GM19468 (cell line): Measurements from ENCODE around the gene GABRR3.

Experiments used
- ATAC-seq: cut with Tn5 transposase; IDR thresholded peaks from one replicate; pipeline ENCODE4 v1.9.1; 2021; ENCODE audit warnings: mild to moderate bottlenecking, moderate library complexity, moderate number of reproducible peaks; ENCODE audit not compliant: unreplicated experiment; ENCODE audit errors: extremely low read depth

Gene GABRR3

DNA sequence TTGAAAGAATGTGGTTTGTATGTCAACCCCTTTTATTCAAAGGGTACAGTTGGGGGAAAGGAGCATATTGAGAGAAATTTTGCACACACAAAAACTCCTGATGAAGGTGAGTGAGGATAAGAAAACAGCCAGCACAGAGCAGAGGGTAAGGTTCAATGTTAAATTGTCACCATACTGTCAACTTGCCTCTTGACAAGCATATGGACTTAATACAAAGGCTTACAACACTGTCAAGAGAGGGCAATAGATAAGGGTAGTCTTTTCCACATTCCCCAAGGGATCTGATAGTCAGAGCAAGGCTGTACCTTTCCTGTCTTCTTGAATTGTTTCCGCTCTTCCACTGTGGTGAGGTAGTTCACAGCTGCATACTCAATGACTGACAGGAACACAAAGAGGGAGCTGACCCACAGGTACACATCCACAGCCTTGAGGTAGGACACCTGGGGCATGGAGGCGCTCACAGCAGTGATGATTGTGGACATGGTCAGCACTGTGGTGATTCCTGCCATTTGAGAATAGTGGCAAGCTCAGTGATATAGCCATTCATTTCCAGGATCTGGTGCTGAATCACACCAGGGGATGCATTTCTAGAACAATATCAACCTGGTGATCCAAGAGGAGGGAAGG lies 42.5 kb downstream of the GABRR3 start:
- no peak for ATAC-seq

DNA sequence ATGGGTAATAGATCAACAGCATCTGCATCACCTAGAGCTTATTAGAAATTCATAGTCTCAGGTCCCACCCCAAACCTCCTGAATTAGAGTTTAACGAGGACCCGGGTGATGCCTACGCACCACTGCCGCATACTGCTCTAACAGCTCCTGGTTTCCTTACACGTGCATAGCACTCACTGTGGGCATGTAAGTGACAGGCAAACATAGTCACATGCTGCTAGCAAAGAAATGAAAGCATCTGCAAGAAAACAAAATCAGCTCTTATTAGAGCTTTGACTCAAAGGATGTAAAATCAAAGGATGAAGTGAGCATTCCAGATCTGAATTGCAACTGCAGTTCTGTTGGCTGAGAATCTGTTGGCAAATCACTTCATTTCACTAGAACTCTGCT lies 43.8 kb downstream of the GABRR3 start:
- ATAC-seq: no peak

DNA sequence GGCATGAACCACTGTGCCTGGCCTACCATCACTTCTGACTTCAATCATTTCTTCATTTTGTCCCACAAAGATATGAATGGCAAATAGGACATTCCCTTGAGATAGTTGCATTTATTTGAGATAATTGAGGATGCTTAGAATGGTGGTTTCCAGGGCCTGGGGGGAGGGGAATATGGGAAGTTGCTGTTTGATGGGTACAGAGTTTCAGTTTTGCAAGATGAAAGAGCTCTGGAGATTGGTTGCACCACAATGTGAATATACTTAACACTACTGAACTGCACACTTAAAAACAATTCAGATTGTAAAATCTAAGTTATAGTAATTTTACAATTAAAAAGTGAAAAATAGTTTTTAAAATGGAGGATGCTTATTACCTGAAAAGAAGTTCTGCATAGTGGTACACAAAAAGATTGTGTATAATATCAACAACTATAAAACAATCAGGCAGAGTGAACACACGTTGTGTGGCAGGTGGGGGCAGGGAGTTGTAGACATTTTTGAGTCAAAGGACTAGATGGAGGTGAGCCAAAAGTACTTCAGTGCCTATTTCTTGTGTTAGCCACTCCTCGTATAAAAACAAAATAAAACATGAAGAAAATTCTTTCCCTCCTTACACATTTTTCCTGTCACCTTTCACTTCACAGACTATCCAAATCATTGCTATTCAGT lies 44.4 kb downstream of the GABRR3 start:
- ATAC-seq: no peak

DNA sequence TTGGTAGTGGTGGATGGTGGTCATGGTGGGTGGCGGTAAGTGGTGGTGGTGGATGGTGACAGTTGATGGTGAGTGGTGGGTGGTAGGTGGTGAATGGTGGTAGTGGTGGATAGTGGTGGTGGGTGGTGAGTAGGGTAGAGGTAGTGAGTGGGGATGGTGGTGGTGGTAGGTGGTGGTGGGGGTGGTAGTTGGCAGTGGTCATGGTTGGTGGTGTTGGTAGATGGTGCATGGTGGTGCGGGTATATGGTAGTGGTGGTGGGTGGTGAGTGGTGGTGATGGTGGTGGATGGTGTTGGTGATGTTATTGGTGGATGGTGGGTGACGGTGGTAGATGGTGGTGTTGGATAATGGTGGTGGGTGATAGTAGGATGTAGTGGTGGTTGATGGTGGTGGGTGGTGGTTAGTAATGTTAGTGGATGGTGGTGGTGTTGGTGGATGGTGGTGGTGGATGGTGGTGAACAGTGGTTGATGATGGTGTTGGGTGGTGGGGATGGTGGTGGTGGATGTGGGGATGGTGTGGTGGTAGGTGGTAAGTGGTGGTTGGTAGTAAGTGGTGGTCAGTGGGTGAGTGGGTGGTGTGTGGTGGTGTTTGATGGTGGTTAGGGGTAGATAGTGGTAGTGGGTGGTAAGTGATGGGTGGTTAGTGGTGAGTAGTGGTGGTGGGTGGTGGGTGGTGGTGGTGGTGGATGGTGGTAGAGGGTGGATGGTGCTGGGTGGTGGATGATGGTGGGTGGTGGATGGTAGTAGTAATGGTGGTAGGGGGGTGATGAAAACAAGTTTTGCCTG lies 46.1 kb downstream of the GABRR3 start:
- ATAC-seq: no peak

DNA sequence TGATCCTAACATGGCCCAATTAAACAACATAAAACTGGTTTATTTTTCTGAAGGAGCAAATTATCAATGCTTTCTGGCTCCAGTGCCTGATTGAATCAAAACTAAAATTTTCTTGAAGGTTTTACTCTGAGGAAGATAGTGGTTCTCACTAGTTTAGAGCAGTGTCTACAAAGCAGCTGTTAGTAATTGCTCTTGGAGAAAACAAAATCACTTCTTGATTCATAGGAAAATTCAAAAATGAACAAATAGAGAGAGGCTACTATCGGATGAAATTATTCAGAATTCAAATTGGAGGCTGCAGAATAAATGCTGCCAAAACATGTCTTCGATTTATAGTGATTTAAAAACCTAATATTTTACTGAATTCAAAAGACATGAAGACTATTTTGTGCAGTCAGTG lies 47.8 kb downstream of the GABRR3 start:
- no peak for ATAC-seq

DNA sequence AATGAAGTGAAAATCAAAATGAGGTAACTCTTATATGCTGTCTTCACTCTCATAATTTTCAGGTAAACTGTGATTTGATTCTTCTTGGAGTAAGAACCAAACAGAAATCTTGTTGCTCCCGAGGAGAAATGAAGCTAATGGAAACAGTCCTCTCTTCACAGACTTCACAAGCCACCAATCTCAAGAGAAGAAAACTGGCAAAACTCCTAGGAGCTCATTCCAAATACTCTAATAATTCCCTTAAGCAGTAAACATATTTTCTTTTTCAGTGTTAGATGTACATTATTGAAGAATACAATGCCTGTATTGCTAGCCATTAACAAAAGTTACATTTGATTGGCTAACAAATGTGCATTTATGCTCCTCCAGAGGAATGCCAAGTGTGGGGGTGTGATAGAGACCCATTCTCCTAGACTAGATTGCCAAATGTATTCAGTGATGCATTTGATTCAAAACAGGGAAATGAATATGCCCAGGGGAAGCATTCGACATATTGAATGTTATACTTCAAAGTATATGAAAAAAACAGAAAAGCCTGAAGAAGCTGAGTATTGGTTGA lies 51.1 kb downstream of the GABRR3 start:
- ATAC-seq: no peak

DNA sequence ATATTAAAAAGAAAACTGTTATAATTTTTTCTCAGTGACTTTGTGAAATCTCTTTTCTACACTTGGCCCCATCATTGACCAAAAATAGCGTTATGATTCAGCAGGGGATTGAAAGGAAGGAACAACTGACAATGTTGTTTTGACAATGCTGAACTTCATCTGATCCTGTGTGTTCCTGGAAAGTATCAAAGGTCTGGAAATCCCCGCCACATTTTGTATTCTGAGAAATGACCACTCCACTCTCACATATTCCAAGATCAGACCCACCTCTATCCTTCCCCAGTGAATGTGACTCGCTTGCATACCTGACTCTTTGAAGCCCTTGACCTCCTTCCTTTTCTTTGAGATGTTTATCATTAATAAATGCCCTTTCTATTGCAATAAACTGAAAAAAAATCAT lies 53.2 kb downstream of the GABRR3 start:
- no peak for ATAC-seq

DNA sequence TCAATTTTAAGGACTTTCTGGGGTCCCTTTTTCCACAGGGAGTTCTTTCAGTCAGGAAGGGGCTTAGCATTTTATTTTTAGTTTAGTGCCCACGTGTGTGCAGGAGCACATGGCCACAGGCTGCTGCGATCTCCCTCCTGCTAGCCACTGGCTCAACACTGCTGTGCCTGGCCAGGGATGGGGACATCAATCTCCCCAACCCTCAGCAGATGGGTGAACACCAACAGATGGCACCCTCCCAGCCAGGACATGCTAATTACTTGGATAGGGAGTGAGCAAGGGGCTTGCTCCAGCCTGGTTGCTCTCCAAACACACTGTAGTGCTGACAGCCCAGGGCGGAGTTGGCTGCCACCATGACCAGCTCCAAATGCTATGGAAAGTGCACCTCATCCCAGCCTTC lies 55.5 kb downstream of the GABRR3 start:
- no peak for ATAC-seq

DNA sequence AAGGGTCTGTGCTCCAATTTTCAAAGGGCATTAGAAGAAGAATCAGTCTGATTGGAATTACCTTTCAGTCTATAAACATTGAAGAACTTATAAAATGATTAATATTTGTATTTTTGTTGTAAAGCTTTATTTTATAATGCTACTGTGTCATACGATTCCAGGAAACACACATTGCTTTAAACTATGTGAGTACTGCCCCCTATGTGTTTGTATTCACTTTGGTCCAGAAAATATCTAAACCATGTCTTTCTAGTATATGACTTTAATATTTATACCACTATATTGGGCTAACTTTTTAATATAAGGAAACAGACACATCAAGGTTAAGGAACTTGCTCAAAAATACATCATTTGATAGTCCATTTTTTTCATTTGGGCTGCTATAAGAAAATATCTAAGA lies 59.6 kb downstream of the GABRR3 start:
- ATAC-seq: no peak

DNA sequence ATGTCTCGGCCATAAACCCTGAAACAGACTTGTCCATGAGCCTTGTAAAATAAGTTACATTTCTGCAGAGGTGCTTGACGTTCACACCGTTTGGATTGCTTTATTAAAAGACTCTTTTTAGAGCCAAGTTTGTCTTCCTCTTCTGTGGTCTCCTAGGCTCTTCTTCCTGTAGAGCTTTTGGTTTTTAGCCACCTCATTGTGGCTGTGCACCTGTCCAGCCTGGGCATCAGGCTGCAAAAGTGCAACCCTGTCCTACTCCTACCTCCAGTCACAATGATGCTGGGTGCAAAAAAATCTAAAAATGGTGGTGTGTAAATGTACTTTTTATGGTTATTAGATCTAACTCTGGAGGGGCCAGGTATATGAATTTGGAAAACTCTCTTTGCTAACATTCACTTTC lies 60.1 kb downstream of the GABRR3 start:
- ATAC-seq: no peak

DNA sequence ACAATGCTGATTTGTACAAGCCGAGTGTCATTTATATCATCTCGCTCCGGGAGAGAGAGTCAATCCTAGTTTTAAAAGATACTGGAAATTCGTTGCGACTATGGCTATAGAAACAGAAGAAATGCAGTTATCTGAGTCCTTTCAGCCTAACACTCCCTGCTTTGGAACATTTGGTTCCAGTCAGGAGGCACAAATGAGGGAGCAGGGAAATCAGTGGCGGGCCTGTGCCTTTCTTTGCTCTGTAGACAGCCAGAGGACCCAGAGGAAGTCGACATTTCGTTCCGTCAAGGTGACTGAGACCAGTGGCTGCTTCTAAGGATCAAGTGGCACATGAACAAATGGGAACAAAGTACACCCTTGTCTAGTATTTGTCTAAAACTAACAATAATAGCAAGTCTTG lies 62.1 kb downstream of the GABRR3 start:
- ATAC-seq: no peak

DNA sequence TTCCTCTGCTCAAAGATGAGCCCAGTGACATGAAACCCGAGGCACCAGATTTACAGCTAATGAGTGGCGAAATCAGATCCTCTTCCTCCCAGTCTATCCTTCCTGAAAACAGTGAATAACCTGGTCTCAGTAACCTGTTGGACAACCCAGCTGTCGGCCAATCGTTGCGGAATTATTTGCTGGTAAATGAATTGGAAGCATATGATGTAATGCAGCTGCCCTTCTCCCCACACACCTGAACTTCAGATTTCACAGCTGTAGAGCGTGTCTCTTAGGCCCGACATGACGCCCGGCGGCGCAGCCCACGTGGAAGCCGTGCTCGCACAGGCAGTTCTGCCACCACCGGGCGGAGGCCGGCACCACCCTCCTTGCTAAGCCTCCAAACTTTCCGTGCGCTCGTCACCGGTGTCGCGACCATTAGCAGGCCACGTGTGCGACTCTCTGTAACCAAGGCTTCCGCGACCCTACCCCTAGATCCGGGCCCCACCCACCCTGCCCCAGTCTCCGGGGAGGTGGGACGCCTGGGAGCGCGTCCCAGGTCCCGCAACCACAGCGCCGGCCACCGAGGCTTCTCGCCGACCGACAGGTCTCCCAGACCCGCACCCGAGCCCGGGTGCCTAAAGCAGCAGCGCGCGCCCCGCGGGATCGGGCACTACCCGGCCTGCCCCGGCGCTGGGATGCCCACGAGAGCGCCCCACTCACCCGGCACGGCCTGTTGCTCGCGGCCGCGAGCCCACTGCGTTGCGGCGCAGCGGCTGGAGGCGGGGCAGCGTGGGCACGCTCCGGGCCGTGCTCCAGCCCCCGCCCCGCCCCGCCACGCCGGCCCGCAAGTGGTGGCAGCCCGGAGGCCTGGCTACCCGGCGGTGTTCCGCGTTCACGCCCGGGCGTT lies 63.2 kb downstream of the GABRR3 start, which contains the start of gene RIOX2:
RIOX2 (minus strand) TSS at position 753 of the 889 bp plus-strand sequence. CDS start 4,838 bp downstream, outside the sequence.
- ATAC-seq: peak; percentile 94

DNA sequence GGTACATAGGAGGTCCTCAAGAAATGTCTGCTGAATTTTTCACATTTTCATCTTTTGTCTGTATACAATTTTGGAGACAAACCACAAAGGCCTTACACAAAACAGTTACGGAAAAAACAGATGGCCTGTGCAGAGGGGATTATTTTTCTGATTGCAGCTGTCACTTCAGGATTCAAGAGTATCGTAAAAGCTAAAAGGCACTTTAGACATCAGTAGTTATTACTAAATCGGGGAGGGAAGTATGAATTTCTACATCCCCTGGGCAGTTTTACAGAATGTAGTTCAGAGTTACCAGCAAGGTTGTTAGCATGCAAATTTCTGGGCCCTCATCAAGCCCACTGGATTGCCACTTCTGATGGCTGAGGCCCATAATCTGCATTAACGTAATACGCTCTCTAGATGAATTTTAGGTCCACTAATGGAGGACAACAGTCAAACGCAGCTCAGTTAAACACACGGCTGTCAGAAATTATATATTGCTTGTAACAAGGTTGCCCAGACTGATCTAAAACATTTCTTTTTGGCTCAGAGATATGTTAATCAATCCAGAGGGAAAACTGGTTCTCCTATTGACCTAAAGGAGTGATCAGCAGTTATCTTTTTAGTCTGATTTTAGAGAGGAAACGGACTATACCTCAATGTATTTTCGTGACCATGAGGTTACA lies 64.0 kb downstream of the GABRR3 start:
- ATAC-seq: no peak

DNA sequence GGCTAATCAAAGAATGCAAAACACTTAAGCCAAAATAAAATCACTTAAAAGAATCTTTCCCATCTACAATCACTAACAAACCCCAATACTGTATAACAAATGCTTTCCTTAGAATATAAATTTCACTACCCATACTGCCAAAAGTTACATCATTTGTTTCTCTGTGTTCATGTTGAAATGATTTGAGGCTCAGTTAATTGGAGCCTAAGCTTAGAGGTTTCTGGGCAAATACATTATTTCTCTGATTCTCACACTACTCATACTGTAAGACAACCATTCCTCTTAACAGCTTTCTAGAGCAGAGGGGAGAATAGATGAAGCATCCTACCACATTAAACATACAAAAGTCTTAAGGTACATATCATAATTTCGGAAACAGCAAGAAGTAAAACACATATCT lies 65.0 kb downstream of the GABRR3 start:
- ATAC-seq: no peak

DNA sequence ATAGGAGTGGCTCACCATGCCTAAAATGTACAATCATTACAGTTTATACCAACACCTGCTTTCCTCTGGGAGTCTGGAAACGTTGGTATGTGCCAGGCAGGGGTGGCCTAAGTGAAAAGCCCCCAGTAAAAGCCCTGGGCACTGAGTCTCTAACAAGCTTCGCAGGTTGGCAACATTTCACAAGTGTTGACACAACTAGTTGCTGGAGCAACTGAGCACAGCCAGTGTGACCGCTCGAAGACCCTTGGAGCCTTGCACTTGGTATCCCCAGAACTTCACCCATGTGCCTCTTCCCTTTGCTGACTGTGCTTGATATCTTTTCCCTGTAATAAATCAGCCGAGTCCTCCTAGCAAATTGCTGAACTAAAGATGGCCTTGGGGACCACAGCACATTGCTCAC lies 65.6 kb downstream of the GABRR3 start:
- no peak for ATAC-seq

DNA sequence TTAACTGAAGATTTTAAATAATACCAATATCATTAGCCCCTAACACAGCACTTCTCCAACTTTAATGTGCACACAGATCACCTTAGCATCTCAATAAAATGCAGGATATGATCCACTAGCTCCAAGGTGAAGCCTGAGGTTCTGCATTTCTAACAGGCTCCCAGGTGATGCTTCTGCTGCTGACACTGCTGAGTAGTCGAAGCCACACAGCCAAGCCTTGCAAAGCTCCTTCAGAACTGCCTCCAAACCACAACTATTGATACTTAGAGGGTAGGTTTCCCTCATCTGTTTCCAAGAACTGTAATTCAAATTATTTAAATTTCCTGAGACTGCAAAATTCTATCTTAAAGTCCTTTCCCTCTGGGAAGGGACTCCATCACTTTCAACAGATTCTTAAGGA lies 66.7 kb downstream of the GABRR3 start:
- ATAC-seq: no peak

DNA sequence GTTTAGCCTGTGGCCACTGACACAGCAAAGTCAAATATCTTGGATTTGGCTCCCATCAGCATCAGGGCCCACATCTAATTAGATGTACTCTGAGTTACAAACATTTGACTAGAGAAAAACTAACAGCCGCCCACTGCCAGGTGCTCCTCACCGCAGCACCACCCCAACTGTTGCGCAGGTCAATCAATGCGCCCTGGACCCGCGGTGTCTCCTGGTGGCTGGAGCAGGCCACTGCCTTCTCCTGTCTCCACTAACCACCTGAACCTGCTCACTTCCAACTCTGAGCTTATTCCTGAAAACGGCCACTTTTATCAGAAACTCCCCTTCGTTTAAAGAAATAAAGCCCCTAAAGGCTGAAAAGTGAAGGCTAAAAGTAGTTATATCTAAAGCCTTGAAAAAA lies 67.1 kb downstream of the GABRR3 start:
- no peak for ATAC-seq

DNA sequence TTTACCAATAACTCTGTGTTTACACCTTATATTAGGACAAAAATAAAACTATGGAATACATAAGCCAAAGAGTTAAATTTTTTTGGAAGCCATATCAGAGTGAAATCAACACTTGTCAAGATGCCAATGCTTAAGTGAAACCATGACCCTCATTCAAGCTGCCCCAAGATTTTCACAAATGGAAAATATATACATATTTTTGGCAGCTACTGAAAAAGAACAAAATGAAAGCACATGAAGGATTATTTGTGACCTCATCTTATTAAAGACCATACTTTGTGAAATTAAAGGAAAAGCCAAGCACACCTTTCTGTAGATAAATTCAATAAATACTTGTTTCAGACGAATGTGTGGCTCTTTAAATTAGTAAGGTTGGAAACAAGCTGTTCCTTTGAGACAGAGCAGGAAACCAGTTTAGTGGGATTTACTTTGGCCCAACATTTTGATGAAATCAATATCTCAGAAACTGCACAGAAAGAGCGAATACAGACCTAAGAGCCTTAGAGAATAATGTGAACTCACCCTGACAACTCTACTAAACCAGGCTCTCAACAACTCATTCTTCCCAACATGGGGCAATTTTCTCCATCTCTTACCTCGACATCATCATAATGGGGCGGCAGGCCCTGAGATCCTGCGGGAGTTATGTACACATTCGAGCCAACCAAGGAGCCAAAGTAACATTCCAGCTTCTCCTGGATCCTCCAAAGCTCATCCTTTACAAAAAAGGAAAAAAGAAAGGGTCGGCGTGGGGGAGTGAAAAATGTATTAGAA lies 73.9 kb downstream of the GABRR3 start:
- ATAC-seq: no peak

DNA sequence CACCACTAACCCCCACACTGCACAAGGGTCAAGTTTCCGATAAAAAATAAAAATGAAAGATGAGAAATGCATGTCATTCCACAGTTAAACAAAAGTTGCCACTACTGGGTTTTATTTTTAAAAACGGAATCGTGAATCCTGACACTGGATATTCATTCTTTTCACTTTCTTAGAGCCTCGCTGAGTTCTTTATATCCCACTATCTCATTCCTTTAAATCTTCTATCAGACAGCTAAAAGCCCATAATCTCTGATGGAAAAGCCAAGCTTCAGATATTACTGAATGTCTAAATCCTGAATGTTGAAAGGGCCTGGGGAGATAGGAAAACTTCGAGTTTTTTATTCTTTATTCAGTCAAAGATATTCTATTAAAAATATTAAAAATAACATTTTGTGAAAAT lies 74.6 kb downstream of the GABRR3 start:
- ATAC-seq: no peak
